ENCODE results near the gene EML6. TPM values are rescaled to one million over a fixed set of nuclear protein-coding genes. Genes with fewer than 3 reads are reported as not detected.
A peak's percentile ranks its signal among the peaks of the same experiment; 100 is the strongest.

Gene EML6
- total and polyA plus RNA-seq, 4 donors = 0.94 to 5.1 (median 2.0) TPM

DNA sequence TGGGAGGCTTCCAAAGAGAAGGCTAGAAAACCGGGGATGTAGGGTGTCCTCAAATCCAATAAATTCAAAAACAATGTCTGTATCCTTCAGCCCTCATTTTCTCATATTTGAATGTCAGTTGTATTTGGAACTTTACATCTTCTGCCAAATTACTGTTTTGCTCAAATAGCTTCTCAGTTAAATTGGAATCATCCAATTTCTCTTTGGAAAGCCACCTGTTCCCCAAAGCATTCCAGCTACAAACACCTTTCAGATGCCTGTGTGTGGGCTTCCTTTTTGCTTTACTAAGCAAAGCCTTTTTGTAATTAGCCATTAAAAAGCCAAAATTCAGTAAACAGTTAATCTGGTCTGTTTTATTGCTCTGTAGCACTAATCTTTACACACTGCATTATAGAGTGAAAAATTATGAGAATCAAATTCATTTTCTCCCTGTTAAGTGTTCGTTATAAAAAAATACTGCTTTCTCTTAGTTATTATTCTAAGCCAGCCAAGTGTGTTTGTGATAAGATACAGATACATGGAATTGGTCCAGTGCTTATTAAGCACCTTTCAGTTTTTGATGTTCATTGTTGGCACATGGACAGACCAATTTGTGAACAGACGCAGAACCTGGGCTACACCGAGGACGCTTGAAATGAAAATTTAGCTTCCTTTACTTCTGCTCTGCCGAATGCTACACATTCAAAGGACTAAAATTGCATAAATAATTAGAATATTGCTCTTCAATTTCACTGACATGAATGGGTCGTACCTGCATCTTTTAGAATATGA is 175.2 kb downstream of the EML6 start:
- DNase-seq (no peak), ATAC-seq (ENCODE audit: insufficient read depth, low FRiP score) (no peak)
- no peaks in the 10 kb centered on the region for H3K27me3 ChIP-seq (ENCODE audit: control insufficient read depth in 3 of 3, insufficient read depth in 3 of 3, low read length in 2 of 3)
- H3K9ac ChIP-seq (ENCODE audit: insufficient read depth in 1 of 2, low read length in 2 of 2) = no peak overlapping the region
- WGBS, 2 donors = 89 to 92% methylated on average over 7 of the region's 7 CpGs
- no peaks in the 10 kb centered on the region for H3K36me3 ChIP-seq (ENCODE audit: control insufficient read depth in 4 of 4, insufficient read depth in 4 of 4, low read length in 4 of 4)
- H3K27ac ChIP-seq (ENCODE audit: low read depth in 1 of 2, low read length in 1 of 2) = no peak overlapping the region
- TF ChIP-seq, protein P1, sequence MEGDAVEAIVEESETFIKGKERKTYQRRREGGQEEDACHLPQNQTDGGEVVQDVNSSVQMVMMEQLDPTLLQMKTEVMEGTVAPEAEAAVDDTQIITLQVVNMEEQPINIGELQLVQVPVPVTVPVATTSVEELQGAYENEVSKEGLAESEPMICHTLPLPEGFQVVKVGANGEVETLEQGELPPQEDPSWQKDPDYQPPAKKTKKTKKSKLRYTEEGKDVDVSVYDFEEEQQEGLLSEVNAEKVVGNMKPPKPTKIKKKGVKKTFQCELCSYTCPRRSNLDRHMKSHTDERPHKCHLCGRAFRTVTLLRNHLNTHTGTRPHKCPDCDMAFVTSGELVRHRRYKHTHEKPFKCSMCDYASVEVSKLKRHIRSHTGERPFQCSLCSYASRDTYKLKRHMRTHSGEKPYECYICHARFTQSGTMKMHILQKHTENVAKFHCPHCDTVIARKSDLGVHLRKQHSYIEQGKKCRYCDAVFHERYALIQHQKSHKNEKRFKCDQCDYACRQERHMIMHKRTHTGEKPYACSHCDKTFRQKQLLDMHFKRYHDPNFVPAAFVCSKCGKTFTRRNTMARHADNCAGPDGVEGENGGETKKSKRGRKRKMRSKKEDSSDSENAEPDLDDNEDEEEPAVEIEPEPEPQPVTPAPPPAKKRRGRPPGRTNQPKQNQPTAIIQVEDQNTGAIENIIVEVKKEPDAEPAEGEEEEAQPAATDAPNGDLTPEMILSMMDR (IDR thresholded peaks at IDR 0.05; ENCODE audit: control extremely low read depth, extremely low read depth) = no peak
- H3K4me3 ChIP-seq = no peak overlapping the region
- H3K9me3 ChIP-seq (ENCODE audit: control insufficient read depth in 4 of 4, insufficient read depth in 3 of 4, low read length in 3 of 4) = peaks cover 0 to 5% (median 0%) of the 10 kb centered on the region in 4 donors
- H3K4me1 ChIP-seq (ENCODE audit: control insufficient read depth in 5 of 5, insufficient read depth in 5 of 5, low read length in 5 of 5) = no peaks in the 10 kb centered on the region

DNA sequence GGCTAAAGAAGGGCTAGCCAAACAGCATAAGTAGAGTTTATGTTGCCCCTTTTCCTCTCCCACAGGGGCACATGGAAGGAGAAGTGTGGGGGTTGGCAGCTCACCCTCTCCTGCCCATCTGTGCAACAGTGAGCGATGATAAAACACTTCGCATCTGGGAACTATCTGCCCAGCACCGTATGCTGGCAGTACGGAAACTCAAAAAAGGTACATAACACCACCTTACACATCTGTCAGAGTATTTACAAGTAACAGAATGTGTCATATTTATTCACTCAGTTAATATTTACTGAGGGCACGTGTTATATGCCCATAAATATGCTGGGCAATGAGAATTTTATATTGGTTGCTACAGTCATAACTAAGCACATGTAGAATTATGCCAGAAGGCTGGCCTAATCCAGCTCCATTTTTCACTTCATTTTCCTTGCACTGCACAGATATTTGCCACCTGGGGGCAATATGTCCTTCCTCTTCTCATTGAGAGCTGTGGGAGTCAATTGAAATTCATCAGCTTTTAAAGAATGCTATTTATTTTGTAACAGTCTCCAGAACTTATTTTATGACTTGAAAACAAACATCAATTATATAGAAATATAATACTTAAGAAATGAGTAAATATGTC is 176.2 kb downstream of the EML6 start:
- Histone ChIP-seq H3K36me3 (ENCODE audit: control insufficient read depth in 4 of 4, insufficient read depth in 4 of 4, low read length in 4 of 4) (no peaks in the 10 kb centered on the region), H3K27me3 (ENCODE audit: control insufficient read depth in 3 of 3, insufficient read depth in 3 of 3, low read length in 2 of 3) (no peaks in the 10 kb centered on the region), H3K27ac (ENCODE audit: low read depth in 1 of 2, low read length in 1 of 2) (no peak overlapping the region), H3K4me3 (no peak overlapping the region), H3K4me1 (ENCODE audit: control insufficient read depth in 5 of 5, insufficient read depth in 5 of 5, low read length in 5 of 5) (no peaks in the 10 kb centered on the region), H3K9me3 (ENCODE audit: control insufficient read depth in 4 of 4, insufficient read depth in 3 of 4, low read length in 3 of 4) (peaks cover 0 to 5% (median 0%) of the 10 kb centered on the region in 4 donors), H3K9ac (ENCODE audit: insufficient read depth in 1 of 2, low read length in 2 of 2) (no peak overlapping the region)
- WGBS, 2 donors = 89 to 94% methylated on average over 5 of the region's 5 CpGs
- TF ChIP-seq, protein P1 (IDR thresholded peaks at IDR 0.05; ENCODE audit: control extremely low read depth, extremely low read depth) = peak; percentile 29
- ATAC-seq (ENCODE audit: insufficient read depth, low FRiP score) (peak; percentile 53), DNase-seq (peak in 2 of 3 donors; percentile 42 to 62)

DNA sequence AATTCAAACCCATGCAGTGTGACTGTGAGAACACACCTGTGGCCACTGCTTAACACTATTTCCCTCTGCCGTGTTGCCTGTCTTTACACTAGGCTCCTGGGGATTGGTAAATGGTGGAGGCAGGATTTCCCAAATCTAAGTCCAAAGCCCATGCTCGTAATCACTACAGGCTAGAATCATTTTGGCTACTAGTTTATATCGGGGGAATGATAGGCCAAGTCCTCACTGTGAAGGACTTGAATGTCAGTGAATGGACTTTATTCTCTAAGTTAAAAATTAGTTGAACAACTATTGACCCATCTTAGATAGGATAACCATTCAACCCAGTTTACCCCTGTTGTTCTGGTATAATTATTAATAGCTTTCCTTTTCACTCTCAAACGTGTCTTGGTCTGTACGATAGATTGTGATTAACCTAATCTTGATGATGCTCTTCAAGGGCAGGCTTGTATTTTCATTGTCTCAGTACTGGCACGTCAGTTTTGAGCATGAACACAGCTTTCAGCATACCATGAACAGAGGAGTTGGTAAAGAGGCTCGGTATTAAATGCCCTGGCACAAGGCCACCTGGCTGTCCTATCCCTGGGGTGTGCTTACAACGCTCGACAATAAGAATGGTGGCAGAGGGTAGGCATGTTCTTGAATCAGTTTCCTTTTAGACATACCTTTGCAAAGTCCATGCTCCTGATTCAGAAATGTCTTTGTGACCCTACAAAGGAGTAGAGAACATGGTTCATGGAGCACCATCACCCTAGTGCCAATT is 177.9 kb downstream of the EML6 start:
- TF ChIP-seq, protein P1 (IDR thresholded peaks at IDR 0.05; ENCODE audit: control extremely low read depth, extremely low read depth) = no peak
- Histone ChIP-seq H3K4me3 (no peak overlapping the region), H3K9ac (ENCODE audit: insufficient read depth in 1 of 2, low read length in 2 of 2) (no peak overlapping the region), H3K27me3 (ENCODE audit: control insufficient read depth in 3 of 3, insufficient read depth in 3 of 3, low read length in 2 of 3) (no peaks in the 10 kb centered on the region), H3K4me1 (ENCODE audit: control insufficient read depth in 5 of 5, insufficient read depth in 5 of 5, low read length in 5 of 5) (no peaks in the 10 kb centered on the region), H3K36me3 (ENCODE audit: control insufficient read depth in 4 of 4, insufficient read depth in 4 of 4, low read length in 4 of 4) (no peaks in the 10 kb centered on the region), H3K27ac (ENCODE audit: low read depth in 1 of 2, low read length in 1 of 2) (no peak overlapping the region), H3K9me3 (ENCODE audit: control insufficient read depth in 4 of 4, insufficient read depth in 3 of 4, low read length in 3 of 4) (no peaks in the 10 kb centered on the region)
- WGBS, 2 donors = 85 to 92% methylated on average over 9 of the region's 9 CpGs
- DNase-seq (no peak), ATAC-seq (ENCODE audit: insufficient read depth, low FRiP score) (no peak)
